Measurements from ENCODE around the gene GPRC5C. TPM values are rescaled to one million over a fixed set of nuclear protein-coding genes. Genes with fewer than 3 reads are reported as not detected.
"Not testable (repeated sequence)": the region's sequence is repeated elsewhere in the genome, so short reads cannot be mapped to it uniquely, and the experiment has no call there.

GPRC5C gene
- total RNA-seq, 4 donors from 2014 or later, result 41.6 to 96.4 (median 55.1) TPM

DNA sequence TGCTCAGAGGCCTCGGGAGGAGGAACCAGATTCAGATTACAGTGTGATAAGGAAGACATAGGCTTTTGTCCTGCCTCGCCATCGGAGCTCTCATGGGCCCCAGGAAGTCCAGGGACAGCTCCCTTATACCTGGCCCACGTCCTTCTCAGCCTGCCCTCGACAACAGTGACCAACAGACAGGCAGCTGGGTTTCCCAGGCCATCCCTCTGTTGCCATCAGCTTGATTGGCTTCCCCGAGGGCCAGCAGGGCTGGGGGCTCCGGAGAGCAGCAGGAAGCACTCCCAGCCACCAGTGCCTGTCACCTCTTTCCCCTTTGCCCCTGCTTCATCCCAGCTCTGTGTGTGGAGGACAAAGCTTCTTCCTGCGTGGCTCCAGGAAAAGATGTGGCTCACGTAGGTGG is 52.2 kb downstream of the GPRC5C start:
- 56 to 62% methylated on average over 9 of the region's 9 CpGs for WGBS, 2 donors
- DNase-seq (ENCODE audit: low spot score in 2 of 2), result no peak
- no peaks in the 10 kb centered on the region for H3K4me1 ChIP-seq
- H3K9me3 ChIP-seq, result no peaks in the 10 kb centered on the region
- no peak overlapping the region for H3K4me3 ChIP-seq
- H3K27ac ChIP-seq, result no peak overlapping the region
- TF ChIP-seq EP300 (IDR thresholded peaks at IDR 0.05), result no peak
- no peak for TF ChIP-seq POLR2A (IDR thresholded peaks at IDR 0.05)
- TF ChIP-seq CTCF (IDR thresholded peaks at IDR 0.05), result no peak
- no peaks in the 10 kb centered on the region for H3K36me3 ChIP-seq
- peaks cover 0 to 11% of the 10 kb centered on the region in 2 donors for H3K27me3 ChIP-seq

GRCh38 chr17:74485022-74485743 is 53.3 kb downstream of the GPRC5C start:
- Histone ChIP-seq H3K27ac (no peak overlapping the region), H3K4me3 (no peak overlapping the region), H3K27me3 (peaks cover 0 to 11% of the 10 kb centered on the region in 2 donors), H3K36me3 (no peaks in the 10 kb centered on the region), H3K4me1 (no peaks in the 10 kb centered on the region), H3K9me3 (no peaks in the 10 kb centered on the region)
- 60 to 61% methylated on average over 9 of the region's 9 CpGs for WGBS, 2 donors
- no peak for DNase-seq (ENCODE audit: low spot score in 2 of 2)
- TF ChIP-seq EP300 (IDR thresholded peaks at IDR 0.05) (no peak), POLR2A (IDR thresholded peaks at IDR 0.05) (no peak)

DNA sequence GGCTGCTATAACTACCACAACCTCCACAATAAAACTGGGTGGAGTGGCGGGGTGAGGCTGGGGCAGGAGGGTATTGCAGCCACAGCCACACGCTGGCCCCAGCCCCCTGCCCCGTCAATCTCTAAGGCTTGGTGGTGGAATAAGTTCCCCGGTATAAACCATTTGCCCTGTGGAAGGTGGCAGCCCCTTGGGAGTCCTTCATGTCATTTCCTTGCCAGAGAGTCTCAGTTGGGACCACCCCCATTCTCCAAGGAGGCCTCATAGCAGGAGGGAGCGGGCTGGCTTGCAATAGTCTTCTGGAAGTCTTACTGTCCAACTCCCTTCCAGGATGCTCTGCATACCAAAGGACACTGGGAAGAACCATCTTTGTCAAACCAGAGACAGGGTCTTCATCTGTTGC is 54.0 kb downstream of the GPRC5C start:
- Histone ChIP-seq H3K27ac (no peak overlapping the region), H3K4me3 (no peak overlapping the region), H3K4me1 (no peaks in the 10 kb centered on the region), H3K9me3 (no peaks in the 10 kb centered on the region), H3K27me3 (peaks cover 0 to 11% of the 10 kb centered on the region in 2 donors), H3K36me3 (no peaks in the 10 kb centered on the region)
- DNase-seq (ENCODE audit: low spot score in 2 of 2), result no peak
- TF ChIP-seq POLR2A (IDR thresholded peaks at IDR 0.05), result no peak
- no peak for TF ChIP-seq CTCF (IDR thresholded peaks at IDR 0.05)
- no peak for TF ChIP-seq EP300 (IDR thresholded peaks at IDR 0.05)
- WGBS, 2 donors, result 76 to 79% methylated on average over 5 of the region's 5 CpGs

DNA sequence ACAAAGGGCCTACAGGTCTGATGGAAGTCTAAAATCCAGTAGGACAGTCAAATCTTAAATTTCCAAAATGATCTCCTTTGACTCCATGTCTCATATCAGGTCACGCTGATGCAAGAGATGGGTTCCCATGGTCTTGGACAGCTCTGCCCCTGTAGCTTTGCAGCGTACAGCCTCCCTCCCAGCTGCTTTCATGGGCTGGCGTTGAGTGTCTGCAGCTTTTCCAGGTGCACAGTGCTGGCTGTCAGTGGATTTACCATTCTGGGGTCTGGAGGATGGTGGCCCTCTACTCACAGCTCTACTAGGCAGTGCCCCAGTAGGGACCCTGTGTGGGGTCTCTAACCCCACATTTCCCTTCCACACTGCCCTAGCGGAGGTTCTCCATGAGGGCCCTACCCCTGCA is 56.4 kb downstream of the GPRC5C start:
- not testable (repeated sequence) for H3K4me3 ChIP-seq; DNase-seq (ENCODE audit: low spot score in 2 of 2); H3K4me1 ChIP-seq; H3K27ac ChIP-seq; H3K9me3 ChIP-seq; H3K36me3 ChIP-seq; H3K27me3 ChIP-seq
- 89 to 94% methylated on average over 4 of the region's 4 CpGs for WGBS, 2 donors

DNA sequence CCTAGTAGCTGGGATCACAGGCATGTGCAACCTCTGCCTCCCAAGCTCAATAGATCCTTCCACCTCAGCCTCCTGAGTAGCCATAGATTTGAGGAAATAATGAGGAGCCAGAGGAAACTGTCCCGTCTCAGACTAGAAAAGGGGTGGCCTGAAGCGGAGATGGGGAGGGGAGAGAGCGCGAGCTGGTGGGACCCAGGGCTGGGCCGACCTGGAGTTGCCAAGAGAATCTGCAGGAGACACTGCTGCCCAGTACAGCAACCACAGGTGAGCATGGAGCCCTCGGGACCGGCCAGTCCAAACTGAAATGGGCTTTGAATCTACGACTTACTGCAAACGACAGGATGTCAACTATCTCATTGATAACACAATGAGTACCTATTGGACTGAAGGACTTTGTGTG is 58.8 kb downstream of the GPRC5C start:
- WGBS, 2 donors, result 79 to 87% methylated on average over 5 to 9 of the region's 9 CpGs
- Histone ChIP-seq H3K4me1 (no peaks in the 10 kb centered on the region), H3K4me3 (no peak overlapping the region), H3K27ac (no peak overlapping the region), H3K27me3 (no peaks in the 10 kb centered on the region), H3K9me3 (no peaks in the 10 kb centered on the region), H3K36me3 (no peaks in the 10 kb centered on the region)
- TF ChIP-seq EP300 (IDR thresholded peaks at IDR 0.05), result no peak
- no peak for TF ChIP-seq POLR2A (IDR thresholded peaks at IDR 0.05)
- TF ChIP-seq CTCF (IDR thresholded peaks at IDR 0.05), result no peak
- no peak for DNase-seq (ENCODE audit: low spot score in 2 of 2)

- 74 to 84% methylated on average over 7 of the region's 7 CpGs for WGBS, 2 donors
- no peaks in the 10 kb centered on the region for H3K9me3 ChIP-seq
- H3K4me3 ChIP-seq, result no peak overlapping the region
- no peaks in the 10 kb centered on the region for H3K36me3 ChIP-seq
- H3K27ac ChIP-seq, result no peak overlapping the region
- no peaks in the 10 kb centered on the region for H3K27me3 ChIP-seq
- H3K4me1 ChIP-seq, result no peaks in the 10 kb centered on the region
- no peak for DNase-seq (ENCODE audit: low spot score in 2 of 2)
- TF ChIP-seq EP300 (IDR thresholded peaks at IDR 0.05), result no peak
- no peak for TF ChIP-seq POLR2A (IDR thresholded peaks at IDR 0.05)
- no peak for TF ChIP-seq CTCF (IDR thresholded peaks at IDR 0.05)
These were observed 59.7 kb downstream of the GPRC5C start for GRCh38 chr17:74491626-74492025.
